A549 (cell line): ENCODE results near the gene GALP. TPM values are rescaled to one million over a fixed set of nuclear protein-coding genes. Genes with fewer than 3 reads are reported as not detected.

Experiments used
- ATAC-seq, 2 experiments: fragments of 200-7000 bp in 1 of 2; fragments of >200 bp in 1 of 2; cut with Nextera tagmentation in 1 of 2; cut with Tn5 transposase in 1 of 2; 3 replicates each; pipeline versions ENCODE4 v1.8.0 to v1.9.1; 2018 to 2020; ENCODE audit warnings: mild to moderate bottlenecking in 1 of 2, moderate library complexity in 1 of 2
- CTCF ChIA-PET: fragments of 300-600 bp; sonication (Branson Sonifier 250); formaldehyde crosslinking; extraction: SDS; loops from one replicate; lab custom pipeline; 2021; ENCODE audit warnings: antibody characterized with exemption, inconsistent platforms; lab: Yijun Ruan, JAX
- POLR2A ChIA-PET: fragments of 350-600 bp; formaldehyde crosslinking; extraction: SDS; loops from one replicate; lab custom pipeline; 2021; ENCODE audit warnings: antibody characterized with exemption, inconsistent platforms; lab: Yijun Ruan, JAX
- DNase-seq, 2 experiments: peaks; one replicate each; pipeline versions ENCODE4 v3.0.0 to v3.0.0-alpha.2; 2011 to 2016; ENCODE audit warnings: low read depth in 1 of 2, low spot score in 1 of 2
- FAIRE-seq: peaks from 2 replicates; lab custom pipeline; 2011; peaks lifted over from hg19 to GRCh38; lab: Jason Lieb, UNC
- H3K27ac ChIP-seq, 2 experiments: fragments of >200 bp; sonication (Bioruptor Twin); formaldehyde crosslinking; 3 replicates each; pipeline ENCODE4 v1.5.1; 2016 to 2017
- H3K4me1 ChIP-seq: fragments of >200 bp; sonication (Bioruptor Twin); formaldehyde crosslinking; 3 replicates; pipeline ENCODE4 v1.6.1; 2016
- H3K4me2 ChIP-seq: fragments of >200 bp; sonication (Bioruptor Twin); formaldehyde crosslinking; 3 replicates; pipeline ENCODE4 v1.6.1; 2016
- H3K4me3 ChIP-seq: fragments of >200 bp; sonication (Bioruptor Twin); formaldehyde crosslinking; 3 replicates; pipeline ENCODE4 v1.5.1; 2016
- H3K9me3 ChIP-seq: fragments of >200 bp; sonication (Bioruptor Twin); formaldehyde crosslinking; 3 replicates; pipeline ENCODE4 v1.6.1; 2016
- BHLHE40 ChIP-seq: IDR thresholded peaks from 2 replicates; pipeline ENCODE4 v1.6.1; 2012; ENCODE audit warnings: low read depth, low read length, inconsistent platforms
- CBX2 ChIP-seq: fragments of 200-600 bp; sonication (generic); IDR thresholded peaks from 2 replicates; pipeline ENCODE4 v1.6.1; 2016; ENCODE audit warnings: low read depth, mild to moderate bottlenecking, borderline replicate concordance
- CEBPB ChIP-seq, 2 experiments: fragments of >200 bp in 1 of 2; sonication (Bioruptor Twin) in 1 of 2; formaldehyde crosslinking in 1 of 2; IDR thresholded peaks; 2 replicates each; pipeline ENCODE4 v1.6.1; 2012 to 2016
- EHMT2 ChIP-seq: fragments of 200-600 bp; sonication (generic); IDR thresholded peaks from 2 replicates; pipeline ENCODE4 v1.6.1; 2016; ENCODE audit warnings: antibody characterized with exemption, low read depth, mild to moderate bottlenecking, moderate library complexity
- ESRRA ChIP-seq: fragments of 150-350 bp; IDR thresholded peaks from 2 replicates; pipeline ENCODE4 v1.6.1; 2014; ENCODE audit warnings: mild to moderate bottlenecking, low read length, borderline replicate concordance
- GATA3 ChIP-seq: IDR thresholded peaks from 2 replicates; pipeline ENCODE4 v1.6.1; 2012; ENCODE audit warnings: borderline replicate concordance
- HES2 ChIP-seq: fragments of >200 bp; sonication (Bioruptor Twin); formaldehyde crosslinking; IDR thresholded peaks from 2 replicates; pipeline ENCODE4 v1.6.1; 2016
- HOXA7 ChIP-seq: fragments of 250-450 bp; sonication (Bioruptor Pico); IDR thresholded peaks from 2 replicates; pipeline ENCODE4 v1.5.0; 2020; ENCODE audit warnings: mild to moderate bottlenecking, moderate library complexity
- HOXB13 ChIP-seq: fragments of 250-450 bp; sonication (Bioruptor Pico); IDR thresholded peaks from 2 replicates; pipeline ENCODE4 v1.5.0; 2020; ENCODE audit warnings: low read depth, mild to moderate bottlenecking, moderate library complexity
- JUNB ChIP-seq: fragments of >200 bp; sonication (Bioruptor Twin); formaldehyde crosslinking; IDR thresholded peaks from 2 replicates; pipeline ENCODE4 v1.6.1; 2016
- KDM1A ChIP-seq: fragments of 200-600 bp; sonication (generic); IDR thresholded peaks from 2 replicates; pipeline ENCODE4 v1.6.1; 2016; ENCODE audit warnings: low read depth, mild to moderate bottlenecking
- KDM5A ChIP-seq: fragments of 200-600 bp; sonication (generic); IDR thresholded peaks from 2 replicates; pipeline ENCODE4 v1.6.1; 2016; ENCODE audit warnings: antibody characterized with exemption, mild to moderate bottlenecking
- MAFK ChIP-seq: fragments of 450-650 bp; IDR thresholded peaks from 2 replicates; pipeline ENCODE4 v1.6.1; 2014; ENCODE audit not compliant: partially characterized antibody
- NFE2L2 ChIP-seq: fragments of 150-350 bp; conservative IDR thresholded peaks from 2 replicates; pipeline ENCODE4 v1.6.1; 2014; ENCODE audit warnings: low read length
- POLR2AphosphoS2 ChIP-seq: conservative IDR thresholded peaks from 2 replicates; pipeline ENCODE4 v1.6.1; 2012; ENCODE audit warnings: low read length, improper control_type of control experiment, inconsistent platforms
- RAD21 ChIP-seq, 2 experiments: fragments of >200 bp in 1 of 2; sonication (Bioruptor Twin) in 1 of 2; formaldehyde crosslinking in 1 of 2; IDR thresholded peaks in 1 of 2; conservative IDR thresholded peaks in 1 of 2; 2 replicates in 1 of 2; 3 replicates in 1 of 2; pipeline ENCODE4 v1.6.1; 2012 to 2018; ENCODE audit warnings: inconsistent platforms in 1 of 2
- RARB ChIP-seq: fragments of 250-450 bp; sonication (Bioruptor Pico); IDR thresholded peaks from 2 replicates; pipeline ENCODE4 v1.8.0; 2021; ENCODE audit warnings: mild to moderate bottlenecking, moderate library complexity
- RCOR1 ChIP-seq: fragments of 150-350 bp; IDR thresholded peaks from 2 replicates; pipeline ENCODE4 v1.6.1; 2014; ENCODE audit warnings: antibody characterized with exemption, low read length, low read depth
- RFX5 ChIP-seq: fragments of 450-650 bp; IDR thresholded peaks from 2 replicates; pipeline ENCODE4 v1.7.1; 2014; ENCODE audit warnings: antibody characterized with exemption, mild to moderate bottlenecking, moderate library complexity
- RNF2 ChIP-seq: fragments of 200-600 bp; sonication (generic); IDR thresholded peaks from 2 replicates; pipeline ENCODE4 v1.6.1; 2016; ENCODE audit warnings: low read depth, mild to moderate bottlenecking, antibody characterized with exemption, moderate library complexity, borderline replicate concordance
- SMC3 ChIP-seq: fragments of >200 bp; sonication (Bioruptor Twin); formaldehyde crosslinking; IDR thresholded peaks from 3 replicates; pipeline ENCODE4 v1.6.1; 2018; ENCODE audit warnings: inconsistent platforms
- TFCP2L1 ChIP-seq: fragments of 250-450 bp; sonication (Bioruptor Pico); IDR thresholded peaks from 2 replicates; pipeline ENCODE4 v1.5.0; 2021; ENCODE audit warnings: mild to moderate bottlenecking
- TP53 ChIP-seq: fragments of 250-450 bp; sonication (Bioruptor Pico); IDR thresholded peaks from 2 replicates; pipeline ENCODE4 v1.5.0; 2021; ENCODE audit warnings: mild to moderate bottlenecking, moderate library complexity
- WGBS: methylation state at CpG from one replicate; pipeline ENCODE4 v1.1.6; 2017; ENCODE audit errors: missing lambda C conversion rate; 5-methylcytosine and 5-hydroxymethylcytosine counted together
- polyA plus RNA-seq, 4 experiments: library from polyadenylated mRNA; depleted of rRNA in 3 of 4; stranded (reverse); fragments of >200 nt; fragmentation: RNase III in 1 of 4; extraction: RNeasy Plus Mini Kit Qiagen cat#74134 plus additional on column Dnase treatment in 1 of 4; gene quantifications; 2 replicates in 3 of 4; 3 replicates in 1 of 4; pipeline ENCODE4 v1.2.3, GENCODE V29; 2011 to 2017
- TF ChIP-seq, protein P1 (sequence below): fragments of >200 bp; sonication (Bioruptor Twin); formaldehyde crosslinking; IDR thresholded peaks from 3 replicates; pipeline ENCODE4 v1.5.1; 2016
- TF ChIP-seq, protein P2 (sequence below): IDR thresholded peaks from 2 replicates; pipeline ENCODE4 v1.6.1; 2012

The GALP gene
- polyA plus RNA-seq, 2 of the 4 experiments (the other 2 are of a cell fraction), result not detected

- Histone ChIP-seq H3K9me3 (no peaks in the 10 kb centered on the region), H3K4me1 (peaks cover 3% of the 10 kb centered on the region; the same call in 2 of the 3 replicates), H3K27ac (no peak overlapping the region)
- ATAC-seq (no peak), FAIRE-seq (no peak)
- TF ChIP-seq TP53 (CRISPR knock-in tag), result no peak
- no peak for TF ChIP-seq SMC3
- TF ChIP-seq RAD21 (conservative IDR thresholded peaks at IDR 0.05 in 1 of 2, IDR thresholded peaks at IDR 0.05 in 1 of 2), result no peak
- TF ChIP-seq RCOR1, result no peak
- TF ChIP-seq KDM5A, result no peak
- no peak for TF ChIP-seq GATA3
- no peak for TF ChIP-seq CBX2
- no peak for TF ChIP-seq NFE2L2
- TF ChIP-seq ESRRA, result no peak
- no peak for TF ChIP-seq KDM1A
- no peak for TF ChIP-seq JUNB
- TF ChIP-seq, protein P1, sequence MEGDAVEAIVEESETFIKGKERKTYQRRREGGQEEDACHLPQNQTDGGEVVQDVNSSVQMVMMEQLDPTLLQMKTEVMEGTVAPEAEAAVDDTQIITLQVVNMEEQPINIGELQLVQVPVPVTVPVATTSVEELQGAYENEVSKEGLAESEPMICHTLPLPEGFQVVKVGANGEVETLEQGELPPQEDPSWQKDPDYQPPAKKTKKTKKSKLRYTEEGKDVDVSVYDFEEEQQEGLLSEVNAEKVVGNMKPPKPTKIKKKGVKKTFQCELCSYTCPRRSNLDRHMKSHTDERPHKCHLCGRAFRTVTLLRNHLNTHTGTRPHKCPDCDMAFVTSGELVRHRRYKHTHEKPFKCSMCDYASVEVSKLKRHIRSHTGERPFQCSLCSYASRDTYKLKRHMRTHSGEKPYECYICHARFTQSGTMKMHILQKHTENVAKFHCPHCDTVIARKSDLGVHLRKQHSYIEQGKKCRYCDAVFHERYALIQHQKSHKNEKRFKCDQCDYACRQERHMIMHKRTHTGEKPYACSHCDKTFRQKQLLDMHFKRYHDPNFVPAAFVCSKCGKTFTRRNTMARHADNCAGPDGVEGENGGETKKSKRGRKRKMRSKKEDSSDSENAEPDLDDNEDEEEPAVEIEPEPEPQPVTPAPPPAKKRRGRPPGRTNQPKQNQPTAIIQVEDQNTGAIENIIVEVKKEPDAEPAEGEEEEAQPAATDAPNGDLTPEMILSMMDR, result no peak
- TF ChIP-seq HOXB13, result no peak
- no peak for TF ChIP-seq POLR2AphosphoS2
- TF ChIP-seq, all 56 proteins: peak for 0
- ChIA-PET POLR2A (no interaction called here), CTCF (no interaction called here)
- Histone ChIP-seq H3K4me2 (no peak overlapping the region), H3K4me3 (no peak overlapping the region)
- DNase-seq, result no peak
- WGBS, result 93% methylated on average over 21 of the region's 22 CpGs
These were observed 28.5 kb upstream of the GALP start for GRCh38 chr19:56147307-56147706.

DNA sequence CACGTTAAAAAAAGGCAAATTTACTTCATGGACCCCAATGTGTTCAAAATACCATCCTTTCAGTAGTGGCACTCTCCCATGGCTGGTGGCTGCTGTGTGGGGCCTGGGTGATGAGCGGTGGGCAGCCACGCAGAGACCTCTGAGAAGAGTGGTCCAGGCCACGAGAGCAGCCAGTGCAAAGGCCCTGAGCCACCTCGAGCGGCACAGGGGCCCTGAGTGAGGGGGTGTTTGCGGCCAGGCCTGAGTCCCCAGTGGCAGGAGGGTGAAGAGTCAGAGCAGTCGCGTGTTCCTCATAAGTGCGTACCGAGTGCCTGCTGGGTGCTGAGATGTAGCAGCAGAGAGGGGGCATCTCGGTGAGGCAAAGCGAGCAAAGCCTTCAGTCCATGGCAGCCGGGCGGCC, 27.7 kb upstream of the GALP start:
- H3K4me1 ChIP-seq, result no peaks in the 10 kb centered on the region
- DNase-seq (no peak), FAIRE-seq (no peak), ATAC-seq (peak in 1 of 2 experiments; percentile 26; a peak in 2 of 6 replicates)
- ChIA-PET POLR2A (no interaction called here), CTCF (interaction anchor here (1.1 kb wide), 1 partner anchor 24 kb away, joined by 3 read pairs; no protein-coding TSS in a partner anchor)
- H3K4me3 ChIP-seq, result no peak overlapping the region
- H3K9me3 ChIP-seq, result no peaks in the 10 kb centered on the region
- H3K27ac ChIP-seq, result no peak overlapping the region
- no peak overlapping the region for H3K4me2 ChIP-seq
- WGBS, result 95% methylated on average over 15 of the region's 15 CpGs
- TF ChIP-seq RFX5, result no peak
- TF ChIP-seq HOXA7, result no peak
- TF ChIP-seq KDM5A, result no peak
- TF ChIP-seq HES2, result no peak
- no peak for TF ChIP-seq TFCP2L1 (CRISPR knock-in tag)
- no peak for TF ChIP-seq BHLHE40
- no peak for TF ChIP-seq RARB
- TF ChIP-seq, protein P2, sequence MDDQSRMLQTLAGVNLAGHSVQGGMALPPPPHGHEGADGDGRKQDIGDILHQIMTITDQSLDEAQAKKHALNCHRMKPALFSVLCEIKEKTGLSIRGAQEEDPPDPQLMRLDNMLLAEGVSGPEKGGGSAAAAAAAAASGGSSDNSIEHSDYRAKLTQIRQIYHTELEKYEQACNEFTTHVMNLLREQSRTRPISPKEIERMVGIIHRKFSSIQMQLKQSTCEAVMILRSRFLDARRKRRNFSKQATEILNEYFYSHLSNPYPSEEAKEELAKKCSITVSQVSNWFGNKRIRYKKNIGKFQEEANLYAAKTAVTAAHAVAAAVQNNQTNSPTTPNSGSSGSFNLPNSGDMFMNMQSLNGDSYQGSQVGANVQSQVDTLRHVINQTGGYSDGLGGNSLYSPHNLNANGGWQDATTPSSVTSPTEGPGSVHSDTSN, result no peak
- no peak for TF ChIP-seq RCOR1
- TF ChIP-seq RNF2, result no peak
- no peak for TF ChIP-seq EHMT2
- TF ChIP-seq CEBPB (IDR thresholded peaks at IDR 0.05), result no peak
- TF ChIP-seq JUNB, result no peak
- no peak for TF ChIP-seq MAFK
